Uterus (tissue), 4 donors: Measurements from ENCODE around the gene CCDC120. TPM values are rescaled to one million over a fixed set of nuclear protein-coding genes. Genes with fewer than 3 reads are reported as not detected.

Experiments
- DNase-seq, 2 donors: peaks; one replicate each; pipeline ENCODE4 v3.0.0-alpha.2; 2019 to 2020
- H3K27ac ChIP-seq, 2 donors: fragments of 200-600 bp; sonication (generic); 1 replicate in 1 of 2; 2 replicates in 1 of 2; pipeline ENCODE4 v1.5.1; 2016 to 2018
- H3K27me3 ChIP-seq, 2 donors: fragments of 200-600 bp; sonication (generic); one replicate each; pipeline ENCODE4 v1.5.1; 2018 to 2019; ENCODE audit warnings: control low read depth in 1 of 2
- H3K36me3 ChIP-seq, 2 donors: fragments of 200-600 bp; sonication (generic); one replicate each; pipeline ENCODE4 v1.5.1; 2019; ENCODE audit warnings: control low read depth in 1 of 2
- H3K4me1 ChIP-seq, 2 donors: fragments of 200-600 bp; sonication (generic); one replicate each; pipeline ENCODE4 v1.5.1; 2018 to 2019; ENCODE audit warnings: control low read depth in 1 of 2
- H3K4me3 ChIP-seq, 2 donors: fragments of 200-600 bp; sonication (generic); 1 replicate in 1 of 2; 2 replicates in 1 of 2; pipeline ENCODE4 v1.5.1; 2018 to 2019; ENCODE audit warnings: mild to moderate bottlenecking in 1 of 2
- H3K9me3 ChIP-seq, 2 donors: fragments of 200-600 bp; sonication (generic); one replicate each; pipeline ENCODE4 v1.5.1; 2019; ENCODE audit warnings: control low read depth in 1 of 2
- POLR2A ChIP-seq, 2 donors: fragments of 450-650 bp; IDR thresholded peaks; one replicate each; pipeline ENCODE4 v1.6.1; 2016; ENCODE audit warnings: antibody characterized with exemption in 2 of 2, mild to moderate bottlenecking in 1 of 2, moderate library complexity in 1 of 2
- intact Hi-C: fragments of 100-400 bp; cut with DNase I; formaldehyde crosslinking; loops from one replicate; pipeline ENCODE4 v1.15.1; 2023; ENCODE audit warnings: low total_unique reads
- total RNA-seq, 4 donors: library from RNA; depleted of rRNA in 3 of 4; stranded (reverse); fragments of >200 nt in 3 of 4; gene quantifications; one replicate each; pipeline versions ENCODE4 v1.1.0 to v1.2.4, GENCODE V29; 2014 to 2023
- TF ChIP-seq, protein P1 (sequence below), 4 experiments: fragments of 200-600 bp in 2 of 4; fragments of 450-650 bp in 2 of 4; sonication (generic) in 2 of 4; IDR thresholded peaks; one replicate each; pipeline ENCODE4 v1.5.1; 2016 to 2019; ENCODE audit warnings: antibody characterized with exemption in 4 of 4, mild to moderate bottlenecking in 2 of 4, moderate library complexity in 1 of 4
- donor health status: DM: yes; HTN: yes; CAD: no.

Gene CCDC120
- total RNA-seq, 4 donors from 2014 or later = 2.0 to 12.0 (median 4.2) TPM

- no peak overlapping the region for H3K27ac ChIP-seq
- no peak for DNase-seq
- no peaks in the 10 kb centered on the region for H3K36me3 ChIP-seq
- H3K4me3 ChIP-seq = no peak overlapping the region
- TF ChIP-seq POLR2A (IDR thresholded peaks at IDR 0.05) = no peak
- H3K27me3 ChIP-seq = no peaks in the 10 kb centered on the region
- intact Hi-C loops = no loop called here
- H3K9me3 ChIP-seq = no peaks in the 10 kb centered on the region
- no peaks in the 10 kb centered on the region for H3K4me1 ChIP-seq
These were observed 19.1 kb downstream of the CCDC120 start for GRCh38 chrX:49077941-49078340.

GRCh38 chrX:49079489-49080428 lies 21.0 kb downstream of the CCDC120 start, which contains the start of gene WDR45:
WDR45 (minus strand) TSS chrX:49079887; CDS start chrX:49078095, 1,792 bp downstream.
- peak; percentile 75 to 79 for DNase-seq

GRCh38 chrX:49082271-49082871 lies 23.6 kb downstream of the CCDC120 start:
- no peak overlapping the region for H3K4me3 ChIP-seq
- no peak overlapping the region for H3K27ac ChIP-seq
- TF ChIP-seq, protein P1, sequence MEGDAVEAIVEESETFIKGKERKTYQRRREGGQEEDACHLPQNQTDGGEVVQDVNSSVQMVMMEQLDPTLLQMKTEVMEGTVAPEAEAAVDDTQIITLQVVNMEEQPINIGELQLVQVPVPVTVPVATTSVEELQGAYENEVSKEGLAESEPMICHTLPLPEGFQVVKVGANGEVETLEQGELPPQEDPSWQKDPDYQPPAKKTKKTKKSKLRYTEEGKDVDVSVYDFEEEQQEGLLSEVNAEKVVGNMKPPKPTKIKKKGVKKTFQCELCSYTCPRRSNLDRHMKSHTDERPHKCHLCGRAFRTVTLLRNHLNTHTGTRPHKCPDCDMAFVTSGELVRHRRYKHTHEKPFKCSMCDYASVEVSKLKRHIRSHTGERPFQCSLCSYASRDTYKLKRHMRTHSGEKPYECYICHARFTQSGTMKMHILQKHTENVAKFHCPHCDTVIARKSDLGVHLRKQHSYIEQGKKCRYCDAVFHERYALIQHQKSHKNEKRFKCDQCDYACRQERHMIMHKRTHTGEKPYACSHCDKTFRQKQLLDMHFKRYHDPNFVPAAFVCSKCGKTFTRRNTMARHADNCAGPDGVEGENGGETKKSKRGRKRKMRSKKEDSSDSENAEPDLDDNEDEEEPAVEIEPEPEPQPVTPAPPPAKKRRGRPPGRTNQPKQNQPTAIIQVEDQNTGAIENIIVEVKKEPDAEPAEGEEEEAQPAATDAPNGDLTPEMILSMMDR (IDR thresholded peaks at IDR 0.05) = no peak
- no peak for TF ChIP-seq POLR2A (IDR thresholded peaks at IDR 0.05)
- H3K4me1 ChIP-seq = no peaks in the 10 kb centered on the region
- H3K27me3 ChIP-seq = no peaks in the 10 kb centered on the region
- intact Hi-C loops = no loop called here
- no peak for DNase-seq
- no peaks in the 10 kb centered on the region for H3K36me3 ChIP-seq
- H3K9me3 ChIP-seq = no peaks in the 10 kb centered on the region

More at GRCh38 chrX:49079489-49080428, 21.0 kb downstream of the CCDC120 start, which contains the start of gene WDR45:
- Histone ChIP-seq H3K27ac (peak within 1 kb of the TSS; percentile 92 to 98), H3K9me3 (no peaks in the 10 kb centered on the region), H3K4me3 (peak within 1 kb of the TSS; percentile 58 to 66), H3K36me3 (no peaks in the 10 kb centered on the region), H3K4me1 (no peaks in the 10 kb centered on the region), H3K27me3 (no peaks in the 10 kb centered on the region)
- intact Hi-C loops = no loop called here
- peak; percentile 71 to 77 for TF ChIP-seq POLR2A (IDR thresholded peaks at IDR 0.05)
- TF ChIP-seq, protein P1 (IDR thresholded peaks at IDR 0.05) = no peak

DNA sequence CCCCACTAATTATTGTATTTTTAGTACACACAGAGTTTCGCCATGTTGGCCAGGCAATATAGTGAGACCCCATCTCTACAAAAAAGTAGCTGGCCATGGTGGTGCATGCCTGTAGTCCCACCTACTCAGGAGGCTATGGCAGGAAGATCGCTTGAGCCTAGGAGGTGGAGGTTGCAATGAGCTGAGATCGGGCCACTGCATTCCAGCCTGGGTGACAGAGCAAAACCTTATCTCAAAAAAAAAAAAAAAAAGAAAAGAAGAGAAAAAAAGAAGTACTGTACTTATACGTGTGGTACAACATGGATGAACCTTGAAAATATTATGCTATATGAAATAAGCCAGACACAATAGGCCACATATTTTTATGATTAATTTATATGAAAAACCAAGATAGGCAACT lies 30.8 kb downstream of the CCDC120 start:
- Histone ChIP-seq H3K4me3 (no peak overlapping the region), H3K9me3 (no peaks in the 10 kb centered on the region), H3K4me1 (no peaks in the 10 kb centered on the region), H3K27me3 (no peaks in the 10 kb centered on the region), H3K36me3 (no peaks in the 10 kb centered on the region), H3K27ac (no peak overlapping the region)
- no peak for TF ChIP-seq POLR2A (IDR thresholded peaks at IDR 0.05)
- TF ChIP-seq, protein P1 (IDR thresholded peaks at IDR 0.05) = no peak
- no peak for DNase-seq
- intact Hi-C loops = no loop called here

GRCh38 chrX:49096419-49096818 lies 37.6 kb downstream of the CCDC120 start:
- intact Hi-C loops = no loop called here
- Histone ChIP-seq H3K27me3 (no peaks in the 10 kb centered on the region), H3K27ac (no peak overlapping the region), H3K36me3 (no peaks in the 10 kb centered on the region), H3K4me1 (no peaks in the 10 kb centered on the region), H3K4me3 (no peak overlapping the region), H3K9me3 (no peaks in the 10 kb centered on the region)
- no peak for TF ChIP-seq POLR2A (IDR thresholded peaks at IDR 0.05)
- TF ChIP-seq, protein P1 (IDR thresholded peaks at IDR 0.05) = no peak
- no peak for DNase-seq
